Frontal cortex (tissue), 1 donor: ENCODE results near the gene CAGE1. TPM values are rescaled to one million over a fixed set of nuclear protein-coding genes. Genes with fewer than 3 reads are reported as not detected.

Source experiments
- total RNA-seq: library from RNA; depleted of rRNA; stranded (reverse); fragments of >200 nt; gene quantifications from one replicate; pipeline ENCODE4 v1.2.3, GENCODE V29; 2014

The CAGE1 gene
- total RNA-seq, 1 donor from 2014 or later = not detected

Other genes starting within 250 kb of the CAGE1 start
- gene SSR1, start 76.5 kb downstream of the CAGE1 start, total RNA-seq = 40.4 TPM
- 26.5 TPM for gene RIOK1, start 66 bp upstream of the CAGE1 start, total RNA-seq
- 6.9 TPM for gene DSP, start 151.9 kb upstream of the CAGE1 start, total RNA-seq
- 15.9 TPM for gene SNRNP48, start 200.5 kb upstream of the CAGE1 start, total RNA-seq